GM23338 (cell line): ENCODE measurements around the gene CLCN4. TPM values are rescaled to one million over a fixed set of nuclear protein-coding genes. Genes with fewer than 3 reads are reported as not detected.

Experiments used
- ATAC-seq: fragments of 200-7000 bp; cut with Tn5 transposase; 3 replicates; pipeline ENCODE4 v1.9.1; 2020
- DNase-seq: peaks from one replicate; pipeline ENCODE4 v3.0.0-alpha.2; 2015; ENCODE audit warnings: low spot score
- H2AFZ ChIP-seq: fragments of 200-600 bp; sonication (generic); 2 replicates; pipeline ENCODE4 v1.8.0; 2016; ENCODE audit warnings: antibody characterized with exemption, mild to moderate bottlenecking, moderate library complexity
- H3F3A ChIP-seq: fragments of 200-600 bp; sonication (generic); replicated peaks from 2 replicates; pipeline ENCODE4 v1.8.0; 2017; ENCODE audit warnings: antibody characterized with exemption, mixed run types, low read depth
- H3K27ac ChIP-seq: fragments of 200-600 bp; sonication (generic); 2 replicates; pipeline ENCODE4 v1.6.1; 2016; ENCODE audit warnings: low read depth
- H3K27me3 ChIP-seq: fragments of 200-600 bp; sonication (generic); 2 replicates; pipeline ENCODE4 v1.8.0; 2016; ENCODE audit warnings: mild to moderate bottlenecking, mixed run types, moderate library complexity; ENCODE audit not compliant: insufficient read depth
- H3K36me3 ChIP-seq: fragments of 200-600 bp; sonication (generic); 2 replicates; pipeline ENCODE4 v1.8.0; 2016; ENCODE audit warnings: mild to moderate bottlenecking; ENCODE audit not compliant: insufficient read depth
- H3K4me1 ChIP-seq: fragments of 200-600 bp; sonication (generic); 2 replicates; pipeline ENCODE4 v1.8.0; 2016; ENCODE audit warnings: mild to moderate bottlenecking, moderate library complexity; ENCODE audit not compliant: insufficient read depth
- H3K4me2 ChIP-seq: fragments of 200-600 bp; sonication (generic); 2 replicates; pipeline ENCODE4 v1.7.1; 2017; ENCODE audit warnings: mixed run types
- H3K4me3 ChIP-seq: fragments of 200-600 bp; sonication (generic); 2 replicates; pipeline ENCODE4 v1.6.1; 2016; ENCODE audit warnings: mixed run types
- H3K79me2 ChIP-seq: fragments of 200-600 bp; sonication (generic); replicated peaks from 2 replicates; pipeline ENCODE4 v1.8.0; 2017; ENCODE audit warnings: mild to moderate bottlenecking; ENCODE audit not compliant: insufficient read depth
- H3K9me2 ChIP-seq: fragments of 200-600 bp; sonication (generic); 2 replicates; pipeline ENCODE4 v1.8.0; 2017; ENCODE audit not compliant: insufficient read depth
- H4K20me1 ChIP-seq: fragments of 200-600 bp; sonication (generic); replicated peaks from 2 replicates; pipeline ENCODE4 v1.8.0; 2017; ENCODE audit warnings: mild to moderate bottlenecking; ENCODE audit not compliant: insufficient read depth
- H3K27ac Mint-ChIP-seq: 2 replicates; pipeline ENCODE4 v1.8.0; 2020; ENCODE audit warnings: inconsistent platforms, mild to moderate bottlenecking, moderate library complexity, mixed read lengths
- H3K27me3 Mint-ChIP-seq: 3 replicates; pipeline ENCODE4 v1.8.0; 2022; ENCODE audit warnings: low read depth, mild to moderate bottlenecking, moderate library complexity, mixed read lengths, inconsistent platforms; ENCODE audit not compliant: insufficient read depth, poor library complexity
- H3K36me3 Mint-ChIP-seq: 3 replicates; pipeline ENCODE4 v1.8.0; 2021; ENCODE audit warnings: low read depth, mild to moderate bottlenecking, inconsistent platforms, moderate library complexity, mixed read lengths
- H3K4me1 Mint-ChIP-seq: 3 replicates; pipeline ENCODE4 v1.8.0; 2020; ENCODE audit warnings: mild to moderate bottlenecking, inconsistent platforms, mixed read lengths
- H3K4me3 Mint-ChIP-seq: 3 replicates; pipeline ENCODE4 v1.8.0; 2021; ENCODE audit warnings: moderate library complexity, mild to moderate bottlenecking, inconsistent platforms, mixed read lengths
- H3K9me3 Mint-ChIP-seq: 3 replicates; pipeline ENCODE4 v1.8.0; 2020; ENCODE audit warnings: moderate library complexity, mild to moderate bottlenecking, inconsistent platforms, mixed read lengths
- CREB1 ChIP-seq: fragments of 250-450 bp; sonication (Bioruptor Pico); IDR thresholded peaks from 2 replicates; pipeline ENCODE4 v1.5.0; 2020; ENCODE audit warnings: low read depth, mild to moderate bottlenecking, moderate library complexity
- EZH2 ChIP-seq: fragments of 200-600 bp; sonication (generic); IDR thresholded peaks from one replicate; pipeline ENCODE4 v1.8.0; 2017; ENCODE audit warnings: antibody characterized with exemption, mild to moderate bottlenecking, low read depth; ENCODE audit not compliant: unreplicated experiment
- EZH2phosphoT487 ChIP-seq: fragments of 200-600 bp; sonication (generic); IDR thresholded peaks from one replicate; pipeline ENCODE4 v1.8.1; 2018; ENCODE audit warnings: antibody characterized with exemption; ENCODE audit not compliant: unreplicated experiment
- JUNB ChIP-seq: IDR thresholded peaks from one replicate; pipeline ENCODE4 v1.6.1; 2016; ENCODE audit warnings: antibody characterized with exemption; ENCODE audit not compliant: unreplicated experiment
- NANOG ChIP-seq: IDR thresholded peaks from 2 replicates; pipeline ENCODE4 v1.6.1; 2016; ENCODE audit warnings: antibody characterized with exemption, borderline replicate concordance
- POLR2AphosphoS5 ChIP-seq: IDR thresholded peaks from 2 replicates; pipeline ENCODE4 v1.6.1; 2016; ENCODE audit warnings: antibody characterized with exemption, low read depth
- STAT1 ChIP-seq: IDR thresholded peaks from one replicate; pipeline ENCODE4 v1.6.1; 2016; ENCODE audit warnings: antibody characterized with exemption; ENCODE audit not compliant: unreplicated experiment
- ZNF114 ChIP-seq: fragments of 250-450 bp; sonication (Bioruptor Pico); IDR thresholded peaks from 2 replicates; pipeline ENCODE4 v1.5.0; 2020; ENCODE audit warnings: mild to moderate bottlenecking, moderate library complexity
- ZNF331 ChIP-seq: fragments of 250-450 bp; sonication (Bioruptor Pico); IDR thresholded peaks from 2 replicates; pipeline ENCODE4 v1.5.0; 2020; ENCODE audit warnings: low read depth, mild to moderate bottlenecking, moderate library complexity
- ZNF462 ChIP-seq: fragments of 250-450 bp; sonication (Bioruptor Pico); IDR thresholded peaks from 2 replicates; pipeline ENCODE4 v1.5.0; 2020; ENCODE audit warnings: mild to moderate bottlenecking, moderate library complexity
- polyA plus RNA-seq: library from polyadenylated mRNA; unstranded; fragments of >200 nt; fragmentation: Nextera tagmentation; extraction: Ambion mirVana; gene quantifications from 2 replicates; pipeline ENCODE4 v1.2.1, GENCODE V29; 2016
- total RNA-seq: library from RNA; depleted of rRNA; stranded (reverse); fragments of >200 nt; shearing (Covaris generic); gene quantifications from 2 replicates; pipeline ENCODE4 v1.2.3, GENCODE V29; 2014
- TF ChIP-seq, protein P1 (sequence below): IDR thresholded peaks from one replicate; pipeline ENCODE4 v1.6.1; 2018; ENCODE audit warnings: antibody characterized with exemption; ENCODE audit not compliant: unreplicated experiment
- TF ChIP-seq, protein P2 (sequence below): IDR thresholded peaks from 2 replicates; pipeline ENCODE4 v1.6.1; 2016; ENCODE audit warnings: antibody characterized with exemption
- TF ChIP-seq, protein P3 (sequence below), 2 experiments: fragments of 200-600 bp in 1 of 2; sonication (generic) in 1 of 2; conservative IDR thresholded peaks; 2 replicates each; pipeline versions ENCODE4 v1.5.1 to v1.6.1; 2016 to 2017; ENCODE audit warnings: antibody characterized with exemption in 2 of 2, low read depth in 2 of 2, mild to moderate bottlenecking in 2 of 2, moderate library complexity in 1 of 2

Gene CLCN4
- total and polyA plus RNA-seq, 2 experiments from 2014 or later = 1.2 to 4.9 TPM

DNA sequence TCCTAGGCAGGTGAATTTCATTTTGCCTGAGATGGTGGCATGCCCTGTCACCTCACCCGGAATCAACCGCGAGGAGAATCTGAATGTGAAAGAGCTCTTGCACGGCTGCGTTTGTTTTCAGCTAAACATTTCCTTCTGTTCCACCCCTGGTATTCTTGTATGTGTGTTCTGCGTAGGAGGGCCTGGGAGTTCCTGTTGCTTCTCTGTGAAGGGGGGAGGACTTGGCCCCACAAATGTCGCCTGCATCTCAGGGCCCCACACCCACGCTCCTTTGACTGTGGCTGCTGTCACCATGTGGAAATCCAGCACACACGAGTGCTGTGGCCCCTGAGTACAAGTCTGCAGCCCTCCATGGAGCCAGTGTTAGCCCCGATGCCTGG is 45.8 kb upstream of the CLCN4 start:
- H3K27ac Mint-ChIP-seq = no peak overlapping the region
- Histone ChIP-seq H3F3A (no peaks in the 10 kb centered on the region), H3K4me2 (no peak overlapping the region), H3K4me1 (no peaks in the 10 kb centered on the region), H4K20me1 (no peaks in the 10 kb centered on the region), H3K79me2 (no peaks in the 10 kb centered on the region), H3K9me2 (no peaks in the 10 kb centered on the region), H2AFZ (no peak overlapping the region), H3K36me3 (no peaks in the 10 kb centered on the region), H3K4me3 (no peak overlapping the region), H3K27me3 (no peaks in the 10 kb centered on the region), H3K27ac (no peak overlapping the region)
- H3K4me1 Mint-ChIP-seq = peaks cover 9% of the 10 kb centered on the region; the same call in 2 of the 3 replicates
- peaks cover 3% of the 10 kb centered on the region for H3K27me3 Mint-ChIP-seq
- H3K36me3 Mint-ChIP-seq = peaks cover 16% of the 10 kb centered on the region
- ATAC-seq (no peak), DNase-seq (no peak)
- H3K4me3 Mint-ChIP-seq = no peak overlapping the region
- TF ChIP-seq EZH2phosphoT487 = no peak
- TF ChIP-seq CREB1 = no peak
- no peak for TF ChIP-seq JUNB
- TF ChIP-seq NANOG = no peak
- TF ChIP-seq EZH2 = no peak
- TF ChIP-seq, protein P1, sequence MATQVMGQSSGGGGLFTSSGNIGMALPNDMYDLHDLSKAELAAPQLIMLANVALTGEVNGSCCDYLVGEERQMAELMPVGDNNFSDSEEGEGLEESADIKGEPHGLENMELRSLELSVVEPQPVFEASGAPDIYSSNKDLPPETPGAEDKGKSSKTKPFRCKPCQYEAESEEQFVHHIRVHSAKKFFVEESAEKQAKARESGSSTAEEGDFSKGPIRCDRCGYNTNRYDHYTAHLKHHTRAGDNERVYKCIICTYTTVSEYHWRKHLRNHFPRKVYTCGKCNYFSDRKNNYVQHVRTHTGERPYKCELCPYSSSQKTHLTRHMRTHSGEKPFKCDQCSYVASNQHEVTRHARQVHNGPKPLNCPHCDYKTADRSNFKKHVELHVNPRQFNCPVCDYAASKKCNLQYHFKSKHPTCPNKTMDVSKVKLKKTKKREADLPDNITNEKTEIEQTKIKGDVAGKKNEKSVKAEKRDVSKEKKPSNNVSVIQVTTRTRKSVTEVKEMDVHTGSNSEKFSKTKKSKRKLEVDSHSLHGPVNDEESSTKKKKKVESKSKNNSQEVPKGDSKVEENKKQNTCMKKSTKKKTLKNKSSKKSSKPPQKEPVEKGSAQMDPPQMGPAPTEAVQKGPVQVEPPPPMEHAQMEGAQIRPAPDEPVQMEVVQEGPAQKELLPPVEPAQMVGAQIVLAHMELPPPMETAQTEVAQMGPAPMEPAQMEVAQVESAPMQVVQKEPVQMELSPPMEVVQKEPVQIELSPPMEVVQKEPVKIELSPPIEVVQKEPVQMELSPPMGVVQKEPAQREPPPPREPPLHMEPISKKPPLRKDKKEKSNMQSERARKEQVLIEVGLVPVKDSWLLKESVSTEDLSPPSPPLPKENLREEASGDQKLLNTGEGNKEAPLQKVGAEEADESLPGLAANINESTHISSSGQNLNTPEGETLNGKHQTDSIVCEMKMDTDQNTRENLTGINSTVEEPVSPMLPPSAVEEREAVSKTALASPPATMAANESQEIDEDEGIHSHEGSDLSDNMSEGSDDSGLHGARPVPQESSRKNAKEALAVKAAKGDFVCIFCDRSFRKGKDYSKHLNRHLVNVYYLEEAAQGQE = no peak
- TF ChIP-seq, protein P2, sequence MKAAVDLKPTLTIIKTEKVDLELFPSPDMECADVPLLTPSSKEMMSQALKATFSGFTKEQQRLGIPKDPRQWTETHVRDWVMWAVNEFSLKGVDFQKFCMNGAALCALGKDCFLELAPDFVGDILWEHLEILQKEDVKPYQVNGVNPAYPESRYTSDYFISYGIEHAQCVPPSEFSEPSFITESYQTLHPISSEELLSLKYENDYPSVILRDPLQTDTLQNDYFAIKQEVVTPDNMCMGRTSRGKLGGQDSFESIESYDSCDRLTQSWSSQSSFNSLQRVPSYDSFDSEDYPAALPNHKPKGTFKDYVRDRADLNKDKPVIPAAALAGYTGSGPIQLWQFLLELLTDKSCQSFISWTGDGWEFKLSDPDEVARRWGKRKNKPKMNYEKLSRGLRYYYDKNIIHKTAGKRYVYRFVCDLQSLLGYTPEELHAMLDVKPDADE = no peak
- no peak for TF ChIP-seq ZNF462 (CRISPR knock-in tag)
- TF ChIP-seq STAT1 = no peak
- no peak for TF ChIP-seq ZNF114 (CRISPR knock-in tag)
- TF ChIP-seq ZNF331 (CRISPR knock-in tag) = no peak
- no peak for TF ChIP-seq POLR2AphosphoS5
- TF ChIP-seq, protein P3, sequence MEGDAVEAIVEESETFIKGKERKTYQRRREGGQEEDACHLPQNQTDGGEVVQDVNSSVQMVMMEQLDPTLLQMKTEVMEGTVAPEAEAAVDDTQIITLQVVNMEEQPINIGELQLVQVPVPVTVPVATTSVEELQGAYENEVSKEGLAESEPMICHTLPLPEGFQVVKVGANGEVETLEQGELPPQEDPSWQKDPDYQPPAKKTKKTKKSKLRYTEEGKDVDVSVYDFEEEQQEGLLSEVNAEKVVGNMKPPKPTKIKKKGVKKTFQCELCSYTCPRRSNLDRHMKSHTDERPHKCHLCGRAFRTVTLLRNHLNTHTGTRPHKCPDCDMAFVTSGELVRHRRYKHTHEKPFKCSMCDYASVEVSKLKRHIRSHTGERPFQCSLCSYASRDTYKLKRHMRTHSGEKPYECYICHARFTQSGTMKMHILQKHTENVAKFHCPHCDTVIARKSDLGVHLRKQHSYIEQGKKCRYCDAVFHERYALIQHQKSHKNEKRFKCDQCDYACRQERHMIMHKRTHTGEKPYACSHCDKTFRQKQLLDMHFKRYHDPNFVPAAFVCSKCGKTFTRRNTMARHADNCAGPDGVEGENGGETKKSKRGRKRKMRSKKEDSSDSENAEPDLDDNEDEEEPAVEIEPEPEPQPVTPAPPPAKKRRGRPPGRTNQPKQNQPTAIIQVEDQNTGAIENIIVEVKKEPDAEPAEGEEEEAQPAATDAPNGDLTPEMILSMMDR (conservative IDR thresholded peaks at IDR 0.05; ENCODE audit: low read depth in 2 of 2) = no peak
- H3K9me3 Mint-ChIP-seq = no peaks in the 10 kb centered on the region
